ENCODE measurements around the gene FAAP20. TPM values are rescaled to one million over a fixed set of nuclear protein-coding genes. Genes with fewer than 3 reads are reported as not detected.

FAAP20 gene
- total and polyA plus RNA-seq, 9 of the 15 experiments (the other 6 are each of a cell fraction or from before 2014, with no cell fraction given) = 0.58 to 143 (median 9.9) TPM

DNA sequence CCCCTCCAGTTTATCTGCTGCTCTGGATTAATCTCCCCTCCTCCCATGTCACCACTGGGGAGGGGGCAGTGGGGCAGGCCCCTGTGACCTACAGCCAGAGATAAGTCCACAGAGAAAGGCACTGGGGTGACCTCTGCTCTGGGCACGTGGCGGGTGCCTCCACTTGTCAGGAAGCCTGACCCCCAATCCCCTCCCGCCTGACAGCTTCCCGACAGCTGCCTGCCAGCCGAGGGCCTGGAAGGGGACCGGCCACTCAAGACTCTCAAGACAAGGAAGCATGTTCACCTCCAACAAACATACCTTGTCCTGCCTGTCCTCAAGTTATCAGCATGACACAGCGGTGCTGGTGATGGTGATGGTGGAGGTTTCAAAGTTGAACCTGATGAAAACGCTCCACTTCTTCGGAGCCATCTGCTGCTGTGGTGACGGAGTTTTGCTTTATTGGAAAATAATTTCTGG lies 3.2 kb upstream of the FAAP20 start:
- Histone ChIP-seq H3K27ac (ENCODE audit: extremely low read depth, low read depth, low read length) (peak overlapping the region; percentile 77), H4K20me1 (replicated peaks; ENCODE audit: control insufficient read depth, insufficient read depth, low read length) (no peaks in the 10 kb centered on the region), H2AFZ (ENCODE audit: low read depth, low read length) (peak overlapping the region; percentile 90), H3K4me1 (replicated peaks in 1 of 2; ENCODE audit: control insufficient read depth in 2 of 2, insufficient read depth in 2 of 2, low read length in 2 of 2) (peaks cover 31 to 75% of the 10 kb centered on the region in 2 experiments), H3K9me1 (ENCODE audit: control insufficient read depth, insufficient read depth, low read length) (no peaks in the 10 kb centered on the region), H3K9me3 (replicated peaks; ENCODE audit: control insufficient read depth, insufficient read depth, low read depth, low read length) (no peaks in the 10 kb centered on the region), H3K36me3 (ENCODE audit: control insufficient read depth, insufficient read depth, low read length) (peaks cover 5% of the 10 kb centered on the region; the same call in 1 of the 3 replicates), H3K4me3 (no peak overlapping the region), H3K27me3 (ENCODE audit: control insufficient read depth in 2 of 2, insufficient read depth in 2 of 2, low read length in 2 of 2) (no peaks in the 10 kb centered on the region), H3K9ac (ENCODE audit: insufficient read depth in 1 of 2, low read depth in 2 of 2, low read length in 2 of 2) (peak overlapping the region; percentile 78 to 91), H3K4me2 (ENCODE audit: insufficient read depth, low read length) (peak overlapping the region; percentile 94), H3K79me2 (ENCODE audit: control insufficient read depth, insufficient read depth, low read length) (peaks cover 40% of the 10 kb centered on the region)
- 19% methylated on average over 10 of the region's 10 CpGs for WGBS (ENCODE audit: insufficient coverage, low coverage, missing lambda C conversion rate)
- ChIA-PET CTCF (ENCODE audit: low intra/inter-chr PET ratio) (interaction anchor here (3.6 kb wide), 1 partner anchor 184 kb away, joined by 44 read pairs; no protein-coding TSS in a partner anchor), POLR2A (interaction anchor here (0.7 to 0.8 kb wide), 2 partner anchors 345 to 394 kb away, joined by 3 to 4 read pairs; no protein-coding TSS in a partner anchor)
- no TSS peak for BruUV-seq (replicated peaks)
- DNase-seq (ENCODE audit: extremely low read depth in 1 of 4, low spot score in 3 of 4) (peak in 2 of 4 experiments; percentile 39 to 73), ATAC-seq (no peak), FAIRE-seq (peak; percentile 94)
- intact Hi-C loops (cut with micrococcal nuclease) (loop anchor here (2.0 to 10.0 kb wide), 3 partner anchors 33 to 347 kb away; no protein-coding TSS in a partner anchor), in situ Hi-C loops (cut with MboI) (loop anchor here (5.0 to 25.0 kb wide), 3 partner anchors 35 to 340 kb away; partner anchors contain the start of genes HES5 and PANK4)
- no peak for TF ChIP-seq RFX7 (CRISPR knock-in tag; IDR thresholded peaks at IDR 0.05)
- TF ChIP-seq SUPT5H (IDR thresholded peaks at IDR 0.05) = no peak
- no peak for TF ChIP-seq MIER1 (IDR thresholded peaks at IDR 0.05; ENCODE audit: low read depth)
- 0 out of 4 replicates have a peak, but pooled peaks of 1 of the 2 experiments have one; percentile 34 for TF ChIP-seq RCOR1 (IDR thresholded peaks at IDR 0.05; ENCODE audit: borderline replicate concordance in 1 of 2, low read depth in 2 of 2, low read length in 2 of 2)
- no peak for TF ChIP-seq NCOR1 (IDR thresholded peaks at IDR 0.05)
- no peak for TF ChIP-seq HNRNPL (IDR thresholded peaks at IDR 0.05; ENCODE audit: low read depth, low read length)
- no peak for TF ChIP-seq PCBP1 (IDR thresholded peaks at IDR 0.05; ENCODE audit: low read depth, low read length, poor library complexity, severe bottlenecking)
- TF ChIP-seq, protein P1, sequence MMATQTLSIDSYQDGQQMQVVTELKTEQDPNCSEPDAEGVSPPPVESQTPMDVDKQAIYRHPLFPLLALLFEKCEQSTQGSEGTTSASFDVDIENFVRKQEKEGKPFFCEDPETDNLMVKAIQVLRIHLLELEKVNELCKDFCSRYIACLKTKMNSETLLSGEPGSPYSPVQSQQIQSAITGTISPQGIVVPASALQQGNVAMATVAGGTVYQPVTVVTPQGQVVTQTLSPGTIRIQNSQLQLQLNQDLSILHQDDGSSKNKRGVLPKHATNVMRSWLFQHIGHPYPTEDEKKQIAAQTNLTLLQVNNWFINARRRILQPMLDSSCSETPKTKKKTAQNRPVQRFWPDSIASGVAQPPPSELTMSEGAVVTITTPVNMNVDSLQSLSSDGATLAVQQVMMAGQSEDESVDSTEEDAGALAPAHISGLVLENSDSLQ (IDR thresholded peaks at IDR 0.05) = peak; percentile 36; the same call in 1 of the 2 replicates
- TF ChIP-seq, protein P2, sequence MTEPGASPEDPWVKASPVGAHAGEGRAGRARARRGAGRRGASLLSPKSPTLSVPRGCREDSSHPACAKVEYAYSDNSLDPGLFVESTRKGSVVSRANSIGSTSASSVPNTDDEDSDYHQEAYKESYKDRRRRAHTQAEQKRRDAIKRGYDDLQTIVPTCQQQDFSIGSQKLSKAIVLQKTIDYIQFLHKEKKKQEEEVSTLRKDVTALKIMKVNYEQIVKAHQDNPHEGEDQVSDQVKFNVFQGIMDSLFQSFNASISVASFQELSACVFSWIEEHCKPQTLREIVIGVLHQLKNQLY (CRISPR knock-in tag; conservative IDR thresholded peaks at IDR 0.05) = no peak
- TF ChIP-seq NEUROD1 (IDR thresholded peaks at IDR 0.05; ENCODE audit: borderline replicate concordance, low read depth, low read length, partially characterized antibody) = peak; percentile 15
- TF ChIP-seq ZBTB8A (IDR thresholded peaks at IDR 0.05; ENCODE audit: partially characterized antibody) = no peak
- TF ChIP-seq KAT7 (CRISPR knock-in tag; IDR thresholded peaks at IDR 0.05; ENCODE audit: borderline replicate concordance) = 0 out of 2 replicates have a peak, but pooled peaks have one; percentile 24
- TF ChIP-seq SMAD3 (CRISPR knock-in tag; conservative IDR thresholded peaks at IDR 0.05) = no peak
- no peak for TF ChIP-seq ID3 (CRISPR knock-in tag; IDR thresholded peaks at IDR 0.05)
- TF ChIP-seq ID3 (tag; IDR thresholded peaks at IDR 0.05) = peak; percentile 21; the same call in 1 of the 2 replicates
- TF ChIP-seq SP2 (IDR thresholded peaks at IDR 0.05; ENCODE audit: extremely low read depth, low read depth, low read length, poor library complexity, severe bottlenecking) = no peak
- TF ChIP-seq RBM15 (IDR thresholded peaks at IDR 0.05; ENCODE audit: insufficient read depth, low read length) = no peak
- no peak for TF ChIP-seq ZC3H11A (IDR thresholded peaks at IDR 0.05; ENCODE audit: low read depth, low read length)
- TF ChIP-seq ELF2 (CRISPR knock-in tag; IDR thresholded peaks at IDR 0.05) = no peak
- TF ChIP-seq, protein P3, sequence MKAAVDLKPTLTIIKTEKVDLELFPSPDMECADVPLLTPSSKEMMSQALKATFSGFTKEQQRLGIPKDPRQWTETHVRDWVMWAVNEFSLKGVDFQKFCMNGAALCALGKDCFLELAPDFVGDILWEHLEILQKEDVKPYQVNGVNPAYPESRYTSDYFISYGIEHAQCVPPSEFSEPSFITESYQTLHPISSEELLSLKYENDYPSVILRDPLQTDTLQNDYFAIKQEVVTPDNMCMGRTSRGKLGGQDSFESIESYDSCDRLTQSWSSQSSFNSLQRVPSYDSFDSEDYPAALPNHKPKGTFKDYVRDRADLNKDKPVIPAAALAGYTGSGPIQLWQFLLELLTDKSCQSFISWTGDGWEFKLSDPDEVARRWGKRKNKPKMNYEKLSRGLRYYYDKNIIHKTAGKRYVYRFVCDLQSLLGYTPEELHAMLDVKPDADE (conservative IDR thresholded peaks at IDR 0.05; ENCODE audit: control insufficient read depth, low read depth, low read length) = no peak
